Measurements from ENCODE around the gene DNAH17.

DNA sequence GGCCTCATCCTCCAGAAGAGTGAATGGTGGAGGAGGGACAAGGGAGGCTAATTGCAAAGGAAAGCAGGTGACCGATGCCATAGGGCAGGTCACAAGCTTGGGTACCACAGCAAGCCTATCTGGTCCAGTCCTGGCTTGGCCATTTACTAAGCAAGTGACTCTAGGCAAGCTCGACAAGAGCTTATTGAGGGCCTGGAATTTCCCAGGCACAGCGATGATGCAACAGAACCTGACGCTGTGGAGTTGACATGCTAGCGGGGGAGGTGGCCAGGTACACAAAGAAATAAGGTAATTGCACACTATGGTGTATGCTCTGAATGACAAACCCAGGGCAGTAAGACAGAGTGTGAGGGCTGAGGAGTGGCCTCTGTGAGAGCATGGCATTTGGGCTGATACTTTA, 100.2 kb downstream of the DNAH17 start:
- TF ChIP-seq, protein P1, sequence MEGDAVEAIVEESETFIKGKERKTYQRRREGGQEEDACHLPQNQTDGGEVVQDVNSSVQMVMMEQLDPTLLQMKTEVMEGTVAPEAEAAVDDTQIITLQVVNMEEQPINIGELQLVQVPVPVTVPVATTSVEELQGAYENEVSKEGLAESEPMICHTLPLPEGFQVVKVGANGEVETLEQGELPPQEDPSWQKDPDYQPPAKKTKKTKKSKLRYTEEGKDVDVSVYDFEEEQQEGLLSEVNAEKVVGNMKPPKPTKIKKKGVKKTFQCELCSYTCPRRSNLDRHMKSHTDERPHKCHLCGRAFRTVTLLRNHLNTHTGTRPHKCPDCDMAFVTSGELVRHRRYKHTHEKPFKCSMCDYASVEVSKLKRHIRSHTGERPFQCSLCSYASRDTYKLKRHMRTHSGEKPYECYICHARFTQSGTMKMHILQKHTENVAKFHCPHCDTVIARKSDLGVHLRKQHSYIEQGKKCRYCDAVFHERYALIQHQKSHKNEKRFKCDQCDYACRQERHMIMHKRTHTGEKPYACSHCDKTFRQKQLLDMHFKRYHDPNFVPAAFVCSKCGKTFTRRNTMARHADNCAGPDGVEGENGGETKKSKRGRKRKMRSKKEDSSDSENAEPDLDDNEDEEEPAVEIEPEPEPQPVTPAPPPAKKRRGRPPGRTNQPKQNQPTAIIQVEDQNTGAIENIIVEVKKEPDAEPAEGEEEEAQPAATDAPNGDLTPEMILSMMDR (IDR thresholded peaks at IDR 0.05): no peak
- no peak for TF ChIP-seq POLR2A (IDR thresholded peaks at IDR 0.05)

Data from vagina (tissue), 2 donors.